H1 (cell line): Measurements from ENCODE around the gene MORC3. TPM values are rescaled to one million over a fixed set of nuclear protein-coding genes. Genes with fewer than 3 reads are reported as not detected.

Experiments
- ASH2L ChIP-seq: fragments of 200-600, 300-600 bp; sonication (generic); IDR thresholded peaks from one replicate; pipeline ENCODE4 v1.7.1; 2017; ENCODE audit warnings: low read length
- CHD1 ChIP-seq: IDR thresholded peaks from 2 replicates; pipeline ENCODE4 v1.6.1; 2012; ENCODE audit warnings: low read depth, low read length, improper control_type of control experiment
- CHD2 ChIP-seq: IDR thresholded peaks from 2 replicates; pipeline ENCODE4 v1.6.1; 2012; ENCODE audit warnings: low read length, improper control_type of control experiment
- KDM4A ChIP-seq: IDR thresholded peaks from one replicate; pipeline ENCODE4 v1.7.1; 2012; ENCODE audit warnings: low read depth, mild to moderate bottlenecking, moderate library complexity, low read length, inconsistent platforms; ENCODE audit not compliant: severe bottlenecking
- POLR2AphosphoS5 ChIP-seq: IDR thresholded peaks from 2 replicates; pipeline ENCODE4 v1.6.1; 2011; ENCODE audit warnings: low read depth, low read length
- SP4 ChIP-seq: IDR thresholded peaks from 2 replicates; pipeline ENCODE4 v1.6.1; 2012; ENCODE audit warnings: low read length, inconsistent platforms
- SRF ChIP-seq: IDR thresholded peaks from 2 replicates; pipeline ENCODE4 v1.6.1; 2011; ENCODE audit warnings: mild to moderate bottlenecking, low read depth, low read length, moderate library complexity
- ZNF274 ChIP-seq: IDR thresholded peaks from 2 replicates; pipeline ENCODE4 v1.7.0; 2012; ENCODE audit warnings: low read length, borderline replicate concordance; ENCODE audit errors: extremely low read depth
- polyA plus RNA-seq, 7 experiments: library from polyadenylated mRNA; depleted of rRNA in 3 of 7; stranded (reverse) in 5 of 7; unstranded in 2 of 7; fragments of >200 nt in 5 of 7; fragments of 200-250 nt in 2 of 7; gene quantifications; 1 replicate in 5 of 7; 2 replicates in 1 of 7; 4 replicates in 1 of 7; pipeline versions ENCODE4 v1.2.1 to v1.2.3, GENCODE V29; 2011 to 2013; ENCODE audit warnings: missing spikeins in 2 of 7, mixed read lengths in 2 of 7
- total RNA-seq: library from RNA; stranded (reverse); fragmentation: NEBNext Ultra II Directional; extraction: Animal tissue kit (Norgen Biotek cat#: 25700); gene quantifications from 2 replicates; pipeline ENCODE4 v1.2.1, GENCODE V29; 2021
- TF ChIP-seq, protein P1 (sequence below): IDR thresholded peaks from 2 replicates; pipeline ENCODE4 v1.6.1; 2012; ENCODE audit warnings: inconsistent platforms

Gene MORC3
- total and polyA plus RNA-seq, 2 of the 8 experiments (the other 6 are each of a cell fraction or from before 2014, with no cell fraction given) = 5.0 to 20.4 TPM

GRCh38 chr21:36379251-36379650 is 59.3 kb downstream of the MORC3 start (continued):
- TF ChIP-seq SRF (no peak), CHD2 (no peak), ZNF274 (no peak), ASH2L (no peak), POLR2AphosphoS5 (no peak), SP4 (no peak), KDM4A (no peak), CHD1 (no peak)
- TF ChIP-seq, protein P1, sequence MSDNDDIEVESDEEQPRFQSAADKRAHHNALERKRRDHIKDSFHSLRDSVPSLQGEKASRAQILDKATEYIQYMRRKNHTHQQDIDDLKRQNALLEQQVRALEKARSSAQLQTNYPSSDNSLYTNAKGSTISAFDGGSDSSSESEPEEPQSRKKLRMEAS = no peak
